Heart left ventricle (tissue), 13 donors: ENCODE measurements around the gene DDA1.

Source experiments
- CTCF ChIP-seq, 12 donors: fragments of 200-600 bp; sonication (generic) in 4 of 12; IDR thresholded peaks; one replicate each; pipeline versions ENCODE4 v1.5.0 to v1.8.0; 2018 to 2022; ENCODE audit warnings: antibody characterized with exemption in 12 of 12, mild to moderate bottlenecking in 5 of 12
- POLR2A ChIP-seq, 2 donors: fragments of 450-650 bp; IDR thresholded peaks; one replicate each; pipeline ENCODE4 v1.6.1; 2017; ENCODE audit warnings: antibody characterized with exemption in 2 of 2, mild to moderate bottlenecking in 2 of 2, moderate library complexity in 2 of 2
- donor health status: ischemic (EF 13 %, LVEDD 7.1; RV severe dilation, severe dysfunction).
- donor health status: DM: no; HTN: yes; CAD: no.
- donor health status: DM: no; HTN: no; CAD: no.
- donor health status: ischemic (EF 25% LVEDD 6.9; RV normal size, moderate dysfunction).
- donor health status: ischemic (EF 25% LVEDD 5.7; RV mildly dilated, moderate dysfunction).
- donor health status: ischemic (EF 35%, LVEDD 5.7; RV mildly dilated, moderate dysfunction).
- donor health status: nonischemic (EF 11% LVEDD 7.7; RV severe dilation, severe dysfunction).
- donor health status: DM: yes; HTN: yes; CAD: no.
- donor health status: PGD.
- donor health status: ischemic (EF 29% LVEDD 5.4; RV normal size, mild dysfunction).
- donor health status: nonischemic (EF 23%, LVEDD 6.1; RV moderate dilation, normal function).

DNA sequence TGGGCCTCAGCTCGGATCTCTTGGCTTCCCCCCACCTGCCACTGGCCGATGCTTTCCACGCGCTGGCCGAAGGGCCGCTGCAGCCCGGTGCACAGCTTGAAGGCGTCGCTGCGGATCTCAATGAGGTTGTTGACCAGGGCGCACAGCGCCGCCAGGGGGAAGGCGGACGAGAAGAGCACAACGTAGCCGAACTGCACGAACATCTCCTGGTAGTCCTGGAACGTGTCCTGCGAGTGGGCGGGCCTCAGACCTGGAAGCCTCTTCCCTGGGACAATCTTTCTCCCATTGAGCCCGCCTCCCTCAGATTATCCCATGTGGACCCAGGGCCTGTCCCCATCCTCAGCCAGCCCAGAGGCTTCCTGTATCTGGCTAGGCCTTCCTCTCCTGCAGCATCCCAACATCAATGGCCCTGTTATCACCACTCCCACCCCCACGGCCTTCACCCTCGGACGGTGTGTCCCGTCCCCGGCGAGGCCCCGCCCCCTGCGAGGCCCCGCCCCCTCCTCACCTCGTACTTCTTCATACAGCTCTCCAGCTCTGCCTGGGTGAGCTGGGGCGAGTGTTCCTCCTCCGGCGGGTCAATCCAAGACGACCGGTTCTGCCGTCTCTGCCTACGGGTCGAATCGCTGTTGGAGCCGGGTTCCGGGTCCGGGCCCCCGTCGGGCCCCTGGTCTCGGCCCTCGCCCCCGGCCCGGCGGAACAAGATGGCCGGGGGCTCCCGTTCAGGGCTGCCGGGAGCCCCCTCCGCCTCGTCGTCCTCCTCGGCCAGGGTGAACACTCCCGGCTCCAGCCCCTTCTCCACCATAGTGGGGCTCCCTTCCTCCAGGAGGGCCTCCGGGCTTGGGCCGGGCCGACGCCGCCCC, 18.5 kb downstream of the DDA1 start:
- TF ChIP-seq POLR2A (IDR thresholded peaks at IDR 0.05) (no peak), CTCF (IDR thresholded peaks at IDR 0.05) (no peak)
